Measurements from ENCODE around the gene FAM171A1. TPM values are rescaled to one million over a fixed set of nuclear protein-coding genes. Genes with fewer than 3 reads are reported as not detected.
A peak's percentile ranks its signal among the peaks of the same experiment; 100 is the strongest.

The FAM171A1 gene
- total RNA-seq, 1 donor: 25.0 TPM

- peak; percentile 19 for DNase-seq (ENCODE audit: insufficient read length, low spot score, missing footprints)
- no peaks in the 10 kb centered on the region for H3K36me3 ChIP-seq (ENCODE audit: insufficient read depth, low read length)
- no peak overlapping the region for H3K4me2 ChIP-seq (ENCODE audit: insufficient read depth, low read length)
- no peak overlapping the region for H3K27ac ChIP-seq (ENCODE audit: low read depth, low read length)
- no peaks in the 10 kb centered on the region for H3K4me1 ChIP-seq (ENCODE audit: insufficient read depth, low read length)
- H3K9me3 ChIP-seq (ENCODE audit: low read depth, low read length): no peaks in the 10 kb centered on the region
- H4K20me1 ChIP-seq (ENCODE audit: insufficient read depth, low read length): peaks cover 3% of the 10 kb centered on the region
- no peak overlapping the region for H2AFZ ChIP-seq (ENCODE audit: low read length)
- peak; percentile 21 for TF ChIP-seq CTCF (IDR thresholded peaks at IDR 0.05; ENCODE audit: extremely low read depth, low read depth, low read length)
- no peaks in the 10 kb centered on the region for H3K27me3 ChIP-seq (ENCODE audit: insufficient read depth, low read length)
- peaks cover 2% of the 10 kb centered on the region for H3K79me2 ChIP-seq (ENCODE audit: insufficient read depth, low read length)
- H3K4me3 ChIP-seq (ENCODE audit: insufficient read depth, low read length): no peak overlapping the region
Observed at GRCh38 chr10:15267496-15267895, 103.6 kb downstream of the FAM171A1 start.

GRCh38 chr10:15266117-15266516, 105.0 kb downstream of the FAM171A1 start:
- Histone ChIP-seq H3K36me3 (ENCODE audit: insufficient read depth, low read length) (no peaks in the 10 kb centered on the region), H2AFZ (ENCODE audit: low read length) (no peak overlapping the region), H3K27me3 (ENCODE audit: insufficient read depth, low read length) (no peaks in the 10 kb centered on the region), H3K9me3 (ENCODE audit: low read depth, low read length) (no peaks in the 10 kb centered on the region), H4K20me1 (ENCODE audit: insufficient read depth, low read length) (peaks cover 3% of the 10 kb centered on the region), H3K4me1 (ENCODE audit: insufficient read depth, low read length) (no peaks in the 10 kb centered on the region), H3K27ac (ENCODE audit: low read depth, low read length) (no peak overlapping the region), H3K79me2 (ENCODE audit: insufficient read depth, low read length) (peaks cover 2% of the 10 kb centered on the region), H3K4me2 (ENCODE audit: insufficient read depth, low read length) (no peak overlapping the region), H3K4me3 (ENCODE audit: insufficient read depth, low read length) (no peak overlapping the region)
- TF ChIP-seq CTCF (IDR thresholded peaks at IDR 0.05; ENCODE audit: extremely low read depth, low read depth, low read length): no peak
- no peak for DNase-seq (ENCODE audit: insufficient read length, low spot score, missing footprints)

GRCh38 chr10:15265558-15265957, 105.5 kb downstream of the FAM171A1 start:
- no peak overlapping the region for H3K4me3 ChIP-seq (ENCODE audit: insufficient read depth, low read length)
- peaks cover 3% of the 10 kb centered on the region for H4K20me1 ChIP-seq (ENCODE audit: insufficient read depth, low read length)
- DNase-seq (ENCODE audit: insufficient read length, low spot score, missing footprints): no peak
- no peaks in the 10 kb centered on the region for H3K36me3 ChIP-seq (ENCODE audit: insufficient read depth, low read length)
- no peak overlapping the region for H2AFZ ChIP-seq (ENCODE audit: low read length)
- H3K27ac ChIP-seq (ENCODE audit: low read depth, low read length): no peak overlapping the region
- no peaks in the 10 kb centered on the region for H3K27me3 ChIP-seq (ENCODE audit: insufficient read depth, low read length)
- peaks cover 2% of the 10 kb centered on the region for H3K79me2 ChIP-seq (ENCODE audit: insufficient read depth, low read length)
- no peaks in the 10 kb centered on the region for H3K9me3 ChIP-seq (ENCODE audit: low read depth, low read length)
- H3K4me1 ChIP-seq (ENCODE audit: insufficient read depth, low read length): no peaks in the 10 kb centered on the region
- H3K4me2 ChIP-seq (ENCODE audit: insufficient read depth, low read length): no peak overlapping the region
- TF ChIP-seq CTCF (IDR thresholded peaks at IDR 0.05; ENCODE audit: extremely low read depth, low read depth, low read length): no peak

GRCh38 chr10:15265056-15265455, 106.0 kb downstream of the FAM171A1 start:
- Histone ChIP-seq H2AFZ (ENCODE audit: low read length) (no peak overlapping the region), H3K4me2 (ENCODE audit: insufficient read depth, low read length) (no peak overlapping the region)

More at GRCh38 chr10:15265056-15265455, 106.0 kb downstream of the FAM171A1 start:
- no peak overlapping the region for H3K4me3 ChIP-seq (ENCODE audit: insufficient read depth, low read length)
- H3K79me2 ChIP-seq (ENCODE audit: insufficient read depth, low read length): peaks cover 2% of the 10 kb centered on the region
- H3K4me1 ChIP-seq (ENCODE audit: insufficient read depth, low read length): no peaks in the 10 kb centered on the region
- H3K27ac ChIP-seq (ENCODE audit: low read depth, low read length): no peak overlapping the region
- H3K27me3 ChIP-seq (ENCODE audit: insufficient read depth, low read length): no peaks in the 10 kb centered on the region
- no peaks in the 10 kb centered on the region for H3K9me3 ChIP-seq (ENCODE audit: low read depth, low read length)
- DNase-seq (ENCODE audit: insufficient read length, low spot score, missing footprints): no peak
- no peaks in the 10 kb centered on the region for H3K36me3 ChIP-seq (ENCODE audit: insufficient read depth, low read length)
- no peak for TF ChIP-seq CTCF (IDR thresholded peaks at IDR 0.05; ENCODE audit: extremely low read depth, low read depth, low read length)
- peaks cover 3% of the 10 kb centered on the region for H4K20me1 ChIP-seq (ENCODE audit: insufficient read depth, low read length)

Measured in osteoblast (primary cell).